ENCODE results near the gene KRTAP5-5. TPM values are rescaled to one million over a fixed set of nuclear protein-coding genes. Genes with fewer than 3 reads are reported as not detected.
A peak's percentile ranks its signal among the peaks of the same experiment; 100 is the strongest.
"Not testable (repeated sequence)": the region's sequence is repeated elsewhere in the genome, so short reads cannot be mapped to it uniquely, and the experiment has no call there.

The KRTAP5-5 gene
- total and polyA plus RNA-seq, 10 donors = not detected

- peak overlapping the region in 7 of 8 donors; percentile 32 to 65 (median 49) for H3K27ac ChIP-seq
- intact Hi-C loops (cut with DNase I; ENCODE audit: low total_unique reads) = no loop called here
- no peaks in the 10 kb centered on the region for H3K9me3 ChIP-seq
- H3K4me1 ChIP-seq = peaks cover 0 to 28% (median 8%) of the 10 kb centered on the region in 6 donors
- TF ChIP-seq CTCF (IDR thresholded peaks at IDR 0.05 in 8 of 11, conservative IDR thresholded peaks at IDR 0.05 in 3 of 11) (no peak), POLR2AphosphoS5 (IDR thresholded peaks at IDR 0.05) (no peak), POLR2A (IDR thresholded peaks at IDR 0.05) (no peak)
- DNase-seq = no peak
- H3K36me3 ChIP-seq = no peaks in the 10 kb centered on the region
- 74 to 87% (median 86%) methylated on average over 8 to 24 of the region's 24 CpGs for WGBS, 5 donors
- H3K4me3 ChIP-seq = no peak overlapping the region
- H3K27me3 ChIP-seq (replicated peaks in 1 of 7) = peaks cover 0 to 30% (median 4%) of the 10 kb centered on the region in 7 donors
Measured at GRCh38 chr11:1667121-1667850, 37.7 kb downstream of the KRTAP5-5 start.

- intact Hi-C loops (cut with DNase I; ENCODE audit: low total_unique reads) = no loop called here
- peaks cover 0 to 36% (median 4%) of the 10 kb centered on the region in 7 donors for H3K27me3 ChIP-seq (replicated peaks in 1 of 7)
- H3K36me3 ChIP-seq = no peaks in the 10 kb centered on the region
- 29 to 60% (median 40%) methylated on average over 16 of the region's 16 CpGs for WGBS, 5 donors
- no peak for DNase-seq
- TF ChIP-seq CTCF (IDR thresholded peaks at IDR 0.05 in 8 of 11, conservative IDR thresholded peaks at IDR 0.05 in 3 of 11) = no peak
- TF ChIP-seq POLR2AphosphoS5 (IDR thresholded peaks at IDR 0.05) = peak; percentile 86 to 89 (median 86)
- H3K9me3 ChIP-seq = no peaks in the 10 kb centered on the region
- H3K4me3 ChIP-seq = no peak overlapping the region
- peak overlapping the region in 7 of 8 donors; percentile 32 to 65 (median 49) for H3K27ac ChIP-seq
- peaks cover 0 to 28% (median 8%) of the 10 kb centered on the region in 6 donors for H3K4me1 ChIP-seq
Measured at GRCh38 chr11:1667906-1668305, 38.3 kb downstream of the KRTAP5-5 start.

- no peak overlapping the region for H3K4me3 ChIP-seq
- H3K27ac ChIP-seq = peak overlapping the region in 1 of 8 donors; percentile 38
- H3K36me3 ChIP-seq = no peaks in the 10 kb centered on the region
- DNase-seq = no peak
- no peaks in the 10 kb centered on the region for H3K9me3 ChIP-seq
- intact Hi-C loops (cut with DNase I; ENCODE audit: low total_unique reads) = no loop called here
- 39 to 54% (median 49%) methylated on average over 13 of the region's 13 CpGs for WGBS, 5 donors
- TF ChIP-seq CTCF (IDR thresholded peaks at IDR 0.05 in 8 of 11, conservative IDR thresholded peaks at IDR 0.05 in 3 of 11) (no peak), POLR2AphosphoS5 (IDR thresholded peaks at IDR 0.05) (no peak), POLR2A (IDR thresholded peaks at IDR 0.05) (no peak)
- H3K4me1 ChIP-seq = peaks cover 0 to 28% (median 11%) of the 10 kb centered on the region in 6 donors
- H3K27me3 ChIP-seq (replicated peaks in 1 of 7) = peaks cover 0 to 42% (median 4%) of the 10 kb centered on the region in 7 donors
Measured at GRCh38 chr11:1668911-1669473, 39.4 kb downstream of the KRTAP5-5 start.

GRCh38 chr11:1669546-1670218, 40.1 kb downstream of the KRTAP5-5 start:
- intact Hi-C loops (cut with DNase I; ENCODE audit: low total_unique reads) = no loop called here
- 58 to 67% (median 63%) methylated on average over 20 to 21 of the region's 21 CpGs for WGBS, 5 donors
- DNase-seq = no peak

GRCh38 chr11:1670457-1670856, 40.9 kb downstream of the KRTAP5-5 start:
- intact Hi-C loops (cut with DNase I; ENCODE audit: low total_unique reads) = not testable (repeated sequence)
- 92 to 100% (median 95%) methylated on average over 1 of the region's 1 CpG for WGBS, 5 donors

More at GRCh38 chr11:1669546-1670218, 40.1 kb downstream of the KRTAP5-5 start:
- H3K4me3 ChIP-seq = no peak overlapping the region
- H3K36me3 ChIP-seq = no peaks in the 10 kb centered on the region
- peaks cover 0 to 28% (median 13%) of the 10 kb centered on the region in 6 donors for H3K4me1 ChIP-seq
- H3K27ac ChIP-seq = peak overlapping the region in 3 of 8 donors; percentile 0 to 38 (median 22)
- TF ChIP-seq CTCF (IDR thresholded peaks at IDR 0.05 in 8 of 11, conservative IDR thresholded peaks at IDR 0.05 in 3 of 11) (no peak), POLR2A (IDR thresholded peaks at IDR 0.05) (no peak), POLR2AphosphoS5 (IDR thresholded peaks at IDR 0.05) (peak in 2 of 3 donors; percentile 8 to 57)
- H3K27me3 ChIP-seq (replicated peaks in 1 of 7) = peaks cover 0 to 46% (median 4%) of the 10 kb centered on the region in 7 donors
- H3K9me3 ChIP-seq = no peaks in the 10 kb centered on the region

More at GRCh38 chr11:1670457-1670856, 40.9 kb downstream of the KRTAP5-5 start:
- not testable (repeated sequence) for DNase-seq, H3K4me3 ChIP-seq, H3K36me3 ChIP-seq, H3K9me3 ChIP-seq
- H3K4me1 ChIP-seq = peaks cover 0 to 28% (median 13%) of the 10 kb centered on the region in 6 donors
- H3K27me3 ChIP-seq (replicated peaks in 1 of 7) = peaks cover 0 to 50% (median 4%) of the 10 kb centered on the region in 7 donors
- H3K27ac ChIP-seq = peak overlapping the region in 1 of 8 donors; percentile 61
